Smooth muscle cell (in vitro differentiated cells): ENCODE results near the gene WASF3. TPM values are rescaled to one million over a fixed set of nuclear protein-coding genes. Genes with fewer than 3 reads are reported as not detected.

Experiments
- DNase-seq: peaks from one replicate; lab custom pipeline; 2025; ENCODE audit not compliant: unreplicated experiment; lab: John Stamatoyannopoulos, UW
- H2AFZ ChIP-seq: fragments of 200-600 bp; sonication (generic); 2 replicates; pipeline ENCODE4 v1.6.0; 2016; ENCODE audit warnings: antibody characterized with exemption, low read depth, mild to moderate bottlenecking
- H3F3A ChIP-seq: fragments of 200-600 bp; sonication (generic); 2 replicates; pipeline ENCODE4 v1.6.0; 2017; ENCODE audit warnings: antibody characterized with exemption, low read depth
- H3K27ac ChIP-seq: fragments of 200-600 bp; sonication (generic); 2 replicates; pipeline ENCODE4 v1.5.1; 2016; ENCODE audit warnings: low read depth, mild to moderate bottlenecking
- H3K27me3 ChIP-seq: fragments of 200-600 bp; sonication (generic); 2 replicates; pipeline ENCODE4 v1.6.1; 2016; ENCODE audit warnings: low read depth, mild to moderate bottlenecking
- H3K36me3 ChIP-seq: fragments of 200-600 bp; sonication (generic); 2 replicates; pipeline ENCODE4 v1.5.1; 2016; ENCODE audit warnings: low read depth
- H3K4me1 ChIP-seq: fragments of 200-600 bp; sonication (generic); 2 replicates; pipeline ENCODE4 v1.5.1; 2016; ENCODE audit warnings: low read depth
- H3K4me2 ChIP-seq: fragments of 200-600 bp; sonication (generic); 2 replicates; pipeline ENCODE4 v1.6.0; 2016; ENCODE audit warnings: mild to moderate bottlenecking
- H3K4me3 ChIP-seq: fragments of 200-600 bp; sonication (generic); 2 replicates; pipeline ENCODE4 v1.5.1; 2016; ENCODE audit warnings: mild to moderate bottlenecking
- H3K79me2 ChIP-seq: fragments of 200-600 bp; sonication (generic); 2 replicates; pipeline ENCODE4 v1.6.0; 2016; ENCODE audit warnings: low read depth, mild to moderate bottlenecking
- H3K9ac ChIP-seq: fragments of 200-600 bp; sonication (generic); 2 replicates; pipeline ENCODE4 v1.6.0; 2016; ENCODE audit warnings: low read depth
- H3K9me3 ChIP-seq: fragments of 200-600 bp; sonication (generic); replicated peaks from 2 replicates; pipeline ENCODE4 v1.5.1; 2016; ENCODE audit warnings: low read depth
- H4K20me1 ChIP-seq: fragments of 200-600 bp; sonication (generic); 2 replicates; pipeline ENCODE4 v1.6.0; 2016; ENCODE audit warnings: low read depth
- CTCF ChIP-seq: fragments of 200-600 bp; sonication (generic); IDR thresholded peaks from 2 replicates; pipeline ENCODE4 v1.5.1; 2017; ENCODE audit warnings: borderline replicate concordance, mild to moderate bottlenecking, antibody characterized with exemption; ENCODE audit not compliant: insufficient read depth, poor library complexity, severe bottlenecking
- WGBS: methylation state at CpG from one replicate; pipeline ENCODE4 v1.1.7; 2016; ENCODE audit warnings: low lambda C conversion rate; 5-methylcytosine and 5-hydroxymethylcytosine counted together
- polyA plus RNA-seq: library from polyadenylated mRNA; unstranded; fragments of >200 nt; fragmentation: Nextera tagmentation; extraction: Ambion mirVana; gene quantifications from 2 replicates; pipeline ENCODE4 v1.2.1, GENCODE V29; 2016
- total RNA-seq: library from RNA; depleted of rRNA; stranded (reverse); fragments of >200 nt; gene quantifications from 2 replicates; pipeline ENCODE4 v1.2.3, GENCODE V29; 2014

Gene WASF3
- total RNA-seq (5.8 and 7.4 TPM in 2 replicates), polyA plus RNA-seq (3.7 and 4.0 TPM in 2 replicates)

- peak within 1 kb of the TSS; percentile 98 for H2AFZ ChIP-seq
- H3K27me3 ChIP-seq: peaks cover 3% of the 10 kb centered on the region
- H3K4me2 ChIP-seq: peak within 1 kb of the TSS; percentile 99
- H4K20me1 ChIP-seq: peaks cover 37% of the 10 kb centered on the region
- H3K9ac ChIP-seq: peak within 1 kb of the TSS; percentile 39
- no peaks in the 10 kb centered on the region for H3K9me3 ChIP-seq
- H3K4me3 ChIP-seq: peak within 1 kb of the TSS; percentile 72
- peaks cover 40% of the 10 kb centered on the region for H3K4me1 ChIP-seq
- no peak for TF ChIP-seq CTCF
- H3K79me2 ChIP-seq: peaks cover 10% of the 10 kb centered on the region
- H3K27ac ChIP-seq: no peak within 1 kb of the TSS
- H3F3A ChIP-seq: peaks cover 5% of the 10 kb centered on the region
- DNase-seq: peak; percentile 74
- WGBS: 2% methylated on average over 49 of the region's 94 CpGs
- H3K36me3 ChIP-seq: no peaks in the 10 kb centered on the region
Measured at GRCh38 chr13:26557393-26558073, at the start of gene WASF3. Gene WASF3, plus strand, starts transcription at chr13:26557683. Its CDS starts 84,588 bp downstream, at chr13:26642271.

- Histone ChIP-seq H3K79me2 (no peaks in the 10 kb centered on the region), H3K4me3 (no peak overlapping the region), H3K36me3 (no peaks in the 10 kb centered on the region), H4K20me1 (no peaks in the 10 kb centered on the region), H2AFZ (no peak overlapping the region), H3K9ac (no peak overlapping the region), H3K27me3 (no peaks in the 10 kb centered on the region), H3K4me2 (no peak overlapping the region), H3K27ac (no peak overlapping the region), H3K9me3 (no peaks in the 10 kb centered on the region), H3K4me1 (no peaks in the 10 kb centered on the region), H3F3A (no peaks in the 10 kb centered on the region)
- TF ChIP-seq CTCF: no peak
- no peak for DNase-seq
- WGBS: 92% methylated on average over 4 of the region's 4 CpGs
Measured at GRCh38 chr13:26508885-26509284, 48.6 kb upstream of the WASF3 start.

GRCh38 chr13:26509491-26509890, 48.0 kb upstream of the WASF3 start:
- H3K27me3 ChIP-seq: no peaks in the 10 kb centered on the region
- no peak overlapping the region for H3K4me2 ChIP-seq
- 90% methylated on average over 10 of the region's 10 CpGs for WGBS
- no peaks in the 10 kb centered on the region for H3K79me2 ChIP-seq
- H4K20me1 ChIP-seq: no peaks in the 10 kb centered on the region
- no peaks in the 10 kb centered on the region for H3K4me1 ChIP-seq
- H3K9ac ChIP-seq: no peak overlapping the region
- H3F3A ChIP-seq: no peaks in the 10 kb centered on the region
- no peak for TF ChIP-seq CTCF
- H3K27ac ChIP-seq: no peak overlapping the region
- H2AFZ ChIP-seq: no peak overlapping the region
- H3K4me3 ChIP-seq: no peak overlapping the region
- no peaks in the 10 kb centered on the region for H3K36me3 ChIP-seq
- no peak for DNase-seq
- no peaks in the 10 kb centered on the region for H3K9me3 ChIP-seq

- no peak for DNase-seq
- Histone ChIP-seq H2AFZ (no peak overlapping the region), H3K27me3 (no peaks in the 10 kb centered on the region), H3K79me2 (no peaks in the 10 kb centered on the region), H3K9me3 (no peaks in the 10 kb centered on the region), H3K4me2 (no peak overlapping the region), H3K9ac (no peak overlapping the region), H3K4me3 (no peak overlapping the region), H3K36me3 (no peaks in the 10 kb centered on the region), H3K27ac (no peak overlapping the region), H3F3A (no peaks in the 10 kb centered on the region), H4K20me1 (no peaks in the 10 kb centered on the region), H3K4me1 (peaks cover 26% of the 10 kb centered on the region)
- 89% methylated on average over 6 of the region's 6 CpGs for WGBS
- TF ChIP-seq CTCF: no peak
Measured at GRCh38 chr13:26513931-26514330, 43.6 kb upstream of the WASF3 start.
